ENCODE data around the gene SLC25A3. TPM values are rescaled to one million over a fixed set of nuclear protein-coding genes. Genes with fewer than 3 reads are reported as not detected.
A peak's percentile ranks its signal among the peaks of the same experiment; 100 is the strongest.

Gene SLC25A3
- total and polyA plus RNA-seq, 9 of the 15 experiments (the other 6 are each of a cell fraction or from before 2014, with no cell fraction given) = 264 to 766 (median 495) TPM

GRCh38 chr12:98606359-98606988 is 13.0 kb downstream of the SLC25A3 start (continued):
- TF ChIP-seq REST (IDR thresholded peaks at IDR 0.05; ENCODE audit: borderline replicate concordance) (peak; percentile 7; the same call in 1 of the 2 replicates), REST (CRISPR knock-in tag; IDR thresholded peaks at IDR 0.05; ENCODE audit: low read depth) (no peak), SMARCC2 (IDR thresholded peaks at IDR 0.05; ENCODE audit: low read depth) (no peak)

All from K562 (cell line).